GM19193 (cell line): ENCODE measurements around the gene QKI.

Source experiments
- POLR2A ChIP-seq: IDR thresholded peaks from 4 replicates; pipeline ENCODE4 v1.6.1; 2011; ENCODE audit not compliant: insufficient read depth, insufficient read length; ENCODE audit errors: extremely low read depth

QKI gene

GRCh38 chr6:163548624-163549023 lies 134.1 kb downstream of the QKI start:
- TF ChIP-seq POLR2A: no peak

GRCh38 chr6:163554032-163554431 lies 139.5 kb downstream of the QKI start:
- no peak for TF ChIP-seq POLR2A

DNA sequence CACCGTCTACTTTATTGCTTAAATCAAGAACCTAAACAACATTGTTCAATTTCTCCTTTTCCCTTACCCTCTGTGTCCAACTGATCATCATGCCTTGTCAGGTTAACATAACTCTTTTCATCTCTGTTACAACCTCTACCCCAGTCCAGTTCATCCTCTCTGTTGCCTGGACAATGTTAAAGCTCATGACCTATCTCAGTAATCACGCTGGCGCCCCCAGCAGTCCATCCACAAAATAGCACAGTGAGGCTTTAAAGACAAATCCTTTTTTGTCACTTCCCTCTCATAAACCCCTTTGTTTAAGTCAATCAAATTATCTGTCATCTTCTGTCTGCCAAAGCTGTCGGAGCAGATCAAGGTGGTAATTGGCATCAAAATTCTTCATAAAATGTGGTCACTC lies 140.1 kb downstream of the QKI start:
- no peak for TF ChIP-seq POLR2A

DNA sequence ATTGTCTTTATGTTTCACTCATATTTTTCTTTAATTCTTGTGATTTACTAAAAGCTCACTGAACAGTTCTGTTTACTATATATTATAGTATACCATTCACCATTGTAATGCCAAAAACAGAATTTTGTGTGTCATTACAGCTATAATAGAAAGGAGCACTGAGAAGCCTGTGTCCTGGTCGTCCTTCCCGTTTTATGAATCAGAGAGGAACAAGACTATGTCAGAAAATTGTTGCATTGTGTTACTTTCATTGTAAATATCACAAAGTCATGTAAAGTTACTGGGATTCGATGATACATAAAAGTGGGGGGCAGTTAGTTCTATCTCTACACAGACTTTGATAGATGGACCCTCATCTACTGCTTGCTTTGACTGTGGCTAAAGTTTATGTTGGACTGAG lies 145.1 kb downstream of the QKI start:
- no peak for TF ChIP-seq POLR2A

DNA sequence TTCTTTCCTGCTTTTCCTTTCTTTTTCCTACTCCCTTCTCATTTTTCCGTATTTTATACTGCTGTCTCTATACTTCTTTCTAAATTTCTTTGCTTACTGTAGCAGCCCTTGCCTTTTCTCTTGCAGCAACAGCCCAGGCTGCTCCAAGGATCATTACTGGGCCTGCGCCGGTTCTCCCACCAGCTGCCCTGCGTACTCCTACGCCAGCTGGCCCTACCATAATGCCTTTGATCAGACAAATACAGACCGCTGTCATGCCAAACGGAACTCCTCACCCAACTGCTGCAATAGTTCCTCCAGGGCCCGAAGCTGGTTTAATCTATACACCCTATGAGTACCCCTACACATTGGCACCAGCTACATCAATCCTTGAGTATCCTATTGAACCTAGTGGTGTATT lies 148.8 kb downstream of the QKI start:
- TF ChIP-seq POLR2A: no peak

DNA sequence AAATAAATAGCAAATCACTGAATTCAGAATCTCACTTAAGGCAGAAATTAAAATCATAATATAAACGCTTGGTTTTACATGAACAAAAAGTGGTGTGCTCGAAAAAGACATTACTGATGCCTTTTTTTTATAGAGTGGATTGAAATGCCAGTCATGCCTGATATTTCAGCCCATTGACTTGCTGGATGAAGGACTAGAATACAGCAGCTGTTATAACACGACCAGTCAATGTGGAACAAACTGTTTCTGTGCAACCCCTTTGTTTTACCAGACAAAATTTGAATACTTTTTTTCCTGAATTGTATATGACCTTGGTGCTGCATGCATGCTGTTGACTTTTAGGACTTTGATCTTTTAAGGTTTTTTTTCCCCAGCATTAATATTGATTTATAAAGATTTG lies 150.0 kb downstream of the QKI start:
- TF ChIP-seq POLR2A: no peak

GRCh38 chr6:163565140-163565539 lies 150.6 kb downstream of the QKI start:
- TF ChIP-seq POLR2A: no peak

DNA sequence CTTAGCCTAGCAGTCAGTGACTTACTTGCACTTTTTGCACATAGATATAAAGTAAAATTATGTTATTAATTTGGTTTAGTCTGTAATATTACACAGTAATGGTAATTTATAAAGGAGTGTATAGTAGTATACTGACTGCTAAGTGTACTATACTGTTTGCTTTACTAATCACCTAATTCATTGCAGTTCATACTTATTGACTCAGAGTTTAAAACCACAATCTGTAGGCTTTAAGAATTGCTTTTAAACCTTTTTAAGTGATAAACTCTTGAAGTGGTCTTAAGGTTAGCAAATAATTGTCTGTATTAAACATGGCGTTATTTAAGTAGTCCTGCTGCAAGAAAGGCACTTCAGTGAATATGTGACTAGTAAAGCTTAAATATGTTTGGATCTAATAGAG lies 151.5 kb downstream of the QKI start:
- no peak for TF ChIP-seq POLR2A

- no peak for TF ChIP-seq POLR2A
Observed at GRCh38 chr6:163568275-163568674, 153.8 kb downstream of the QKI start.

GRCh38 chr6:163570579-163571231 lies 156.2 kb downstream of the QKI start:
- no peak for TF ChIP-seq POLR2A

- no peak for TF ChIP-seq POLR2A
Observed at GRCh38 chr6:163571730-163572129, 157.2 kb downstream of the QKI start.

GRCh38 chr6:163572612-163573011 lies 158.1 kb downstream of the QKI start:
- no peak for TF ChIP-seq POLR2A

- TF ChIP-seq POLR2A: no peak
Observed at GRCh38 chr6:163573503-163574179, 159.1 kb downstream of the QKI start.

GRCh38 chr6:163576114-163576513 lies 161.6 kb downstream of the QKI start:
- no peak for TF ChIP-seq POLR2A

DNA sequence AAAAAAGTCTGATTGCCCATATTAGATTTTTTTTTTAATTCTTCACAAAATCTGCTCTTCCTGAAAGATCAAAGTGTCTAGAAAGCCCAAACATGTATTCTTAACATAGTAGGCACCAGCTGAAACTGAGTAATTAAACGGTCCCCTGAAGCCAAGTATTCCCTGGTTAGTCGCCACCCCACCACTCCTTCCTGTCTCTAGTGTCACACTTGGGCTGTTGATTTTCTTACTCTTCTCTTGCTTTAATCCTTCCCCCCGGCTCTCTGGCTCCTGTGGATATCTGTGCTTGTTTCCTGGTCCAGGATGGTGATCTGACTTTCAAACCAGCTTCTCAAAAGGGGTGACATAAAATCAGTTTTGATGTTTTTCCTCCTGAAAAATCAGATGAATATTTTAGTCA lies 162.9 kb downstream of the QKI start:
- no peak for TF ChIP-seq POLR2A

DNA sequence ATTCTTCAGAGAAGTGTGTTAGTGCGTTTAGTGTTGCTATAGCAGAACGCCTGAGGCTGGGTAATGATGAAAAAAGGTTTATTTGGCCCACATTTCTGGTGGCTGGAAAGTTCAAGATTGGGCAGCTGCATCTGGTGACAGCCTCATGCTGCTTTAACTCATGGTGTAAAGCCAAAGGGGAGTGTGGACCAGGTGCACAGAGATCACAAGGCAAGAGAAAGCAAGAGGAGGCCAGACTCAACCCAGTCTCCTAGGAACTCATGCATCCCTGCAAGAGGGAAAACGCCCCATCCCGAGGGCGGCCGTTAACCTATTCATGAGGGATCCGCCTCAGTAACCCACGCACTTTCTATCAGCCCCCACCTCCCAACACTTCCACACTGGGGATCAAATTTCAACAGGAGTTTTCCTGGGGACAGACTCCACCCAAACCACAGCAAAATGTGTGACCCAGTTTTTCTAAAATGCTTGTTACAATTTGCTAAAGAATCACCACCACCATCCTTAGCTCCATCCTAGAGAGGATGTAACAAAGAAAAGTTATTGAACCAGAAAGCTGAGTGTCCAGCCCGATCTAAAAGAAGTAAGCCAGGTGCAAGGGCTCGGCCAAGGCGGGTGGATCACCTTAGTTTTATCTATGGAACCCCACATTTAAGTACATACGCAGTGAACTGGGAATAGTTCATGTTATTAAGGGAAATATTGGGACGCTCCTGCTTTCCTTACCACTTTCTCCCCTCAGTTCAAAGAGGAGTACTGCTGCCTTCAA lies 164.8 kb downstream of the QKI start:
- no peak for TF ChIP-seq POLR2A
